Measurements from ENCODE around the gene MTMR12.
A peak's percentile ranks its signal among the peaks of the same experiment; 100 is the strongest.
"Not testable (repeated sequence)": the region's sequence is repeated elsewhere in the genome, so short reads cannot be mapped to it uniquely, and the experiment has no call there.

The MTMR12 gene

DNA sequence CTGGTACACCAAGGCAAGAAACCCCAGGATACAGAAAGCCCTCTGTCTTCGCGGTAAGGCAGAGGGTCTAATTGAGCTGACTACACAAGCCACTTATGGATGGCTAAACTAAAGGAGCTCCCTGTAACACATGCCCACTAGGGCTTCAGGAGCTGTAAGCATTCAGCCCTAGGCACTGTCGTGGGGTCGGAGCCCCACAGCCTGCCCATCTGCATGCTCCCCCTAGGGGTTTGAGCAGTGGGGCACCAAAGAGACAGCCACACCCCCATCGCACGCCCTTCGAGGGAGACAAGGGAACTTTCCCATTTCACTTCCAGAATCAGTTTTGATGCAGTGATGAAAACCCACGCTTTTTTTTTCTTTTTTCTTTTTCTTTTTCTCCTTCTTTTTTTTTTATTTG lies 11.0 kb upstream of the MTMR12 start:
- no peak for DNase-seq (ENCODE audit: low read depth)

- no peak for DNase-seq (ENCODE audit: low read depth)
Observed at GRCh38 chr5:32322882-32323281, 10.1 kb upstream of the MTMR12 start.

- not testable (repeated sequence) for DNase-seq (ENCODE audit: low read depth)
Observed at GRCh38 chr5:32321787-32322186, 9.0 kb upstream of the MTMR12 start.

DNA sequence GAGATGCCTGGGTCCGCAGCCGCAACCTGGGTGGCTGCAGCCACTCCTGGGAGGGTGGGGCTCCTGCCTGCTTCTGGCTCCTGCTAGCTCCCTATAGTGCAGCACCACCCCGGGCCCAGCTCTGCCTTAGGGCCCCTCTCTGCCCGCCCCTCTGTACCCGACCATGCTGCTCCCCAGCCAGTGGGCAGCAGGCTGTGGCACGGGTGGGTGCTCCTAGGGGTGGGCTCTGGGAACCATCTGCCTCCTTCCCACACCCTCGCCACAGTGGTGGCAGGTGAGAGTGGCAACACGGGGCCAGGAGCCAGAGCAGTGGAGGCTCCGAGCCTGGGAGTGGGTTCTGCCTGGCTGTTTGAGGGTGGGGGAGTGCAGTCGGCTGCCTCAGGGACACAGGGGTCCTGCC lies 7.8 kb upstream of the MTMR12 start:
- DNase-seq (ENCODE audit: low read depth), result no peak

DNA sequence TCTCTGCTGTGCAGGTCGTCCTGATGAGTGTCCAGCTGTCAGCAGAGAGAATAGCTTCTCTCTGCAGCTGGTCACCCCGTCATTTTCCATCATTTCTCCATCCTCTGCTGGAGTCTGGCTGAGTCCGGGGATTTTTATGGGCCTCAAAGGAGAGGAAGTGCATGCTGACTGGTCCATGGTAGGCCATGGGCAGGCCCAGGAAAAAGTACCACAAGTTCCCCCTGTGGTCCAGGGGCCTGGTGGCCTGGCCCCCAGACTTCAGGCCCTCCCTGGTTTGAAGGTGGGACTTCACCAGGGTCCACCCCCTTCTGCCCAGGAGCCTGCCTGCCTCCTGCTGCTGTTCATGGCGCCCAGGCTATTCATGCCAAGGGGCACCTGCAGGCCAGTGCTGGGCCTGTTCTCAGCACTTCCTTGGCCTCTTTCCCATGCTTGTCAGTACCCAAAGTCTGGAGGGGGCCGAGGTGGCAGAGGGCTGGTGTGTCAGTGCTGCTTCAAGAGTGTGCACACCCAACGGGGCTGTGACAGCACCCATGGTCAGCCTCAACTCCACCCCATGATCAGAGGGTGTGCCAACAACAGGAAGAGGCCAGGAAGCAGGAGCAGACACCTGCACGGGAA lies 7.3 kb upstream of the MTMR12 start:
- no peak for DNase-seq (ENCODE audit: low read depth)

DNA sequence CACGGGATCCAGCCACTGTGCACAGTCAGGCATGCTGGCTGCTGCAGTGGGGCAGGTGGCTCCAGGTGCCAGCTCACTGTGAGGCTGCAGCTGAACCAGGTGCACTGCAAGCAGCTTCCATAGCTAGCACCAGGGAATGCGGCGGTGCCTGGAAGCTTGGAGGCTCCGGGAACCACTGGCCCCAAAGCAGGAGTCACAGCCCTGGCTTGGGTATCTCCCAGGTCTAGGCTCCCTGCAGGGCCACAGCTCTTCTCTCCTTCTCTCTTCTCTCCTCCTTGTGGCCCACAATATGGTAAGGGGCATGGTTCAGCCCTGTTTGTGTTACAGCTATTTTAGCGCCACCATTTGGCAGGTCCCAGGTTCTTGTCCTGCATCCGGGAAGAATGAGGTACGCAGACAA lies 6.7 kb upstream of the MTMR12 start:
- no peak for DNase-seq (ENCODE audit: low read depth)

- DNase-seq (ENCODE audit: low read depth), result no peak
Observed at GRCh38 chr5:32317041-32317440, 4.3 kb upstream of the MTMR12 start.

GRCh38 chr5:32315221-32316014 lies 2.7 kb upstream of the MTMR12 start:
- DNase-seq (ENCODE audit: low read depth), result no peak

DNA sequence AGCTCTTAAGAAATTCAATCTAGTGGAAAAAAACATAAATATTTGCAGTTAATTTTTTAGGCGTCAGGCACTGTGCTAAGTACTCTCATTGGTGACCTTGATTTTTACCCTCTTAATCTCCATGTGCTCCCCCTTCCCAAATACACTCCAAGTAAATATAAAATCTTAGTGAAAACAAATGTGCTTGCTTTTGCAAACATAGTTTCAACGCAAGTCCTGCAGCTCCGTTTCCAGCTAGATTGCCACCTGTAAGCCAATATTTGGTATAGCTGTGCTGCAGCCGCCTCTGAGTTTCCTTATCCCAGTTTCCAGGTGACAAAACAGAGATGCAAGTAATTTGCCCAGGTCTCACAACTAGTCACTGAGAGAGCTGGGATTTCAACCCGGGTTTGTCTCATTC lies 1.9 kb upstream of the MTMR12 start:
- DNase-seq (ENCODE audit: low read depth), result no peak

GRCh38 chr5:32314152-32314488 lies 1.4 kb upstream of the MTMR12 start:
- not testable (repeated sequence) for DNase-seq (ENCODE audit: low read depth)

DNA sequence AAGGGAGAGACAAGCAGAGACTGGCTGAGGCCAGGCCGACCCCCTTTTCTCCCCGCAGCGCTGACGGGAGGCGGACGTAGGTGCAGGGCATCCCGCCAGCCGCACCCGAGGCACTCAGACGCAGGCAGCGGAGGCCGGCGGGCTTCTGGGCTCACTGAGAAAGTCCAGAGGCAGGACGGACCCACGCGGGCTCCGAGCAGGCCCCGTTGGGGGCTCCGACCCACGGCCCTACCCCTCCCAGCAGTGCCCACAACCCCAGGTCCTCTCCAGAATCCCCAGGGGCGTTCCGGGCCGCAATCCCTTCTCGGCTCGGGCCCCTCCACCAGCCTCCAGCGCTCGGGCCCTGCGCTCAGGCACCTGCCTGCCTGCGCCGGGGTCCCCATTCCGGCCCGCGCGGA lies 543 bp downstream of the MTMR12 start:
- DNase-seq (ENCODE audit: low read depth), result peak; percentile 82

GRCh38 chr5:32311404-32312196 lies 1.1 kb downstream of the MTMR12 start:
- peak; percentile 15 for DNase-seq (ENCODE audit: low read depth)

DNA sequence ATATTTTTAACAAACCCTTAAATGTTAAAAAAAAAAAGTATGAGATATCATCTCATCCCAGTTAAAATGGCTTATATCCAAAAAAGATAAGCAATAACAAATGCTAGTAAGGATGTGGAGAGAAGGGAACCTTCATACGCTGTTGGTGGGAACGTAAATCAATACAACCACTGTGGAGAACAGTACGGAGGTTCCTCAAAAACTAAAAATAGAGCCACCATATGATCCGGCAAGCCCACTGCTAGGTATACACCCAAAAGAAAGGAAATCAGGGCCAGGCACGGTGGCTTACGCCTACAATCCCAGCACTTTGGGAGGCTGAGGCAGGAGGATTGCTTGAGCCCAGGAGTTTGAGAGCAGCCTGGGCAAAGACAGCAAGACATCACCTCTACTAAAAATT lies 3.0 kb downstream of the MTMR12 start:
- no peak for DNase-seq (ENCODE audit: low read depth)

DNA sequence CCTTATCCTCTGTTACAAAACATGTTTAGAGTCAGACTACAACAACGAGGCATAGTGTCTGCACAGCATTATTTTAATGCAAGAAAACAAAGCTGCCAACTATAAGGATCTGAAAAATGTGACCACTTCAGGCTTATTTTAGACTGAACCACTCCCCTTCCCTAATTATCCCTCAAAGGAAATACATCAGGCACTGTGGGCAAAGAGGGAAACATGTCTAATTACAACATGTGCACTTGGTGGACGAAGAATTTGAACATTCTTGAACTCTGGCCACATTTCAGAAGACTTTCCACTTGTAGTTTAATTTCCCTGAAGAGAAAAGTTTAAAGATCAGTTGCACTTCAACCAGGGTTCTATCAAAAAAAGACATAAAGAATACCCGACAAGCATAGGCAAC lies 3.8 kb downstream of the MTMR12 start:
- DNase-seq (ENCODE audit: low read depth), result no peak

GRCh38 chr5:32307769-32308194 lies 5.0 kb downstream of the MTMR12 start:
- DNase-seq (ENCODE audit: low read depth), result no peak

- DNase-seq (ENCODE audit: low read depth), result no peak
Observed at GRCh38 chr5:32304622-32305021, 8.1 kb downstream of the MTMR12 start.

- DNase-seq (ENCODE audit: low read depth), result no peak
Observed at GRCh38 chr5:32303755-32304120, 9.0 kb downstream of the MTMR12 start.

DNA sequence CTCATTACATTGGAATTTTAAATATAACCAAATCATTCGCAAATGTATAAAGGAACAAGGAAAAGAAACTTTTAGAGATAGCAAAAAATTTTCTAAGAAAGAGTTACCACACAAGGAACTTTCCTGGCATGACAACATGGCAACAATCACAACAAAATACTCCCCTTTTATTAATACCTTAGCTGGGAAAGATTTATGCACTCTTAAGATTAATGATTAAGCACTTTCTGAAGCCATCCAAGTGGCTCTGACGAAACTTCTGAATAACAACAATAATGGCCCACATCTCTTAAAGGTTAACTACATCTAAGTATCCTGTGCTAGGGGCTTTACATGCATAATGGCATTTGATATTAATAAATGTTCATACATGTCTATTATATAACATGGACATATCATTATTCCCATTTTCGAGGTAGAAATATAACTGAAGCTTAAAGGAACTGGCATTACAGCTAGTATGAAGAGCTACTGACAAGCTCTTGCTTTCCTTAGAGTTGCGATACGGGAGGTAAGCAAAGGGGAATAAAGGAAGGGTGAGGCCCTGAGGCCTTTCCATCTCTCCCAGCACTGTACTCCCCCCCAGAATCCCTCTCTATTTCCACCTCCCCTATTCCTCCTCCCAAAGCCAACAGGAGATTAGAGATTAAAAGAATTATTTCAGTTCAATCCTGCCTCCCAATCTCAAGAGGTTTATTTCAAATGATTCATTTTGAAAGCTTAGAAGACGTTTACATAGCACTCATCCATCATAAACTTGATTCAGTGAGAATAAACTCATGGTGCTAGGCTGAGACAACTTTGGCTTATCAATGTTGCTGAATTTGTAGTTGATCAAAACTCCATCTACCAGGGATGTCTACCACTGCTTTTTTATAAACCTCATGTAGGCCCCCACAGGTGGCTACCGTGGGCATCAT lies 9.6 kb downstream of the MTMR12 start:
- no peak for DNase-seq (ENCODE audit: low read depth)

GRCh38 chr5:32301891-32302290 lies 10.8 kb downstream of the MTMR12 start:
- no peak for DNase-seq (ENCODE audit: low read depth)

- DNase-seq (ENCODE audit: low read depth), result no peak
Observed at GRCh38 chr5:32299059-32299677, 13.6 kb downstream of the MTMR12 start.

DNA sequence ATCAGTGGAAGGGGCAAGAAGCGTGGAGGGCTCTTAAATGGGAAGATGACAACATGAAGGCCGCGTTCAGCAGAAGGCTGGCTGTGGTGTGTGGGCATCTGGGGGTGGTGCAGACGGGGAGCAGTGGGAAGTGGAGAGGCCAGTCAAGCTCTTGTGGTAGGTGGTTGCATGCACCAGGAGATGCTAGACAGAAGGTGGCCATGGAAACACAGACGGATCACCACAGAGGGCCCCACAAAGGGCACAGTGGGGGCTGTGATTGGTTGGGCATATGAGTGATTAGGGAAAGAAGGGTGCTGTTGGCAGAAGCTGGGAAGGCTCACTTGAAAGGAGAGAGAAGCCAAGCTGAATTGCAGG lies 14.7 kb downstream of the MTMR12 start:
- DNase-seq (ENCODE audit: low read depth), result no peak
